SJSA1 (cell line): ENCODE results near the gene BAHCC1. TPM values are rescaled to one million over a fixed set of nuclear protein-coding genes. Genes with fewer than 3 reads are reported as not detected.

Experiments
- DNase-seq, 2 experiments: peaks; one replicate each; pipeline ENCODE4 v3.0.0-alpha.2; 2015 to 2020; ENCODE audit warnings: low spot score in 2 of 2, low read depth in 1 of 2
- H3K27ac ChIP-seq: fragments of 250-450 bp; sonication (Bioruptor Pico); 2 replicates; pipeline ENCODE4 v1.5.1; 2020; ENCODE audit warnings: mild to moderate bottlenecking, moderate library complexity
- H3K27me3 ChIP-seq: fragments of 250-450 bp; sonication (Bioruptor Pico); replicated peaks from 2 replicates; pipeline ENCODE4 v1.5.1; 2020; ENCODE audit warnings: mild to moderate bottlenecking, moderate library complexity
- H3K36me3 ChIP-seq: fragments of 250-450 bp; sonication (Bioruptor Pico); 2 replicates; pipeline ENCODE4 v1.5.1; 2020; ENCODE audit warnings: mild to moderate bottlenecking
- H3K4me1 ChIP-seq: fragments of 250-450 bp; sonication (Bioruptor Pico); replicated peaks from 2 replicates; pipeline ENCODE4 v1.6.1; 2021; ENCODE audit warnings: mild to moderate bottlenecking
- H3K4me3 ChIP-seq: fragments of 250-450 bp; sonication (Bioruptor Pico); 2 replicates; pipeline ENCODE4 v1.5.1; 2020; ENCODE audit warnings: mild to moderate bottlenecking
- H3K9me3 ChIP-seq: fragments of 250-450 bp; sonication (Bioruptor Pico); replicated peaks from 2 replicates; pipeline ENCODE4 v1.5.1; 2020; ENCODE audit warnings: mild to moderate bottlenecking
- total RNA-seq: library from RNA; depleted of rRNA; stranded (reverse); fragments of >200 nt; shearing (Covaris generic); gene quantifications from 2 replicates; pipeline ENCODE4 v1.2.3, GENCODE V29; 2014

The BAHCC1 gene
- total RNA-seq, 1 experiment from 2014 or later = 6.6 TPM

DNA sequence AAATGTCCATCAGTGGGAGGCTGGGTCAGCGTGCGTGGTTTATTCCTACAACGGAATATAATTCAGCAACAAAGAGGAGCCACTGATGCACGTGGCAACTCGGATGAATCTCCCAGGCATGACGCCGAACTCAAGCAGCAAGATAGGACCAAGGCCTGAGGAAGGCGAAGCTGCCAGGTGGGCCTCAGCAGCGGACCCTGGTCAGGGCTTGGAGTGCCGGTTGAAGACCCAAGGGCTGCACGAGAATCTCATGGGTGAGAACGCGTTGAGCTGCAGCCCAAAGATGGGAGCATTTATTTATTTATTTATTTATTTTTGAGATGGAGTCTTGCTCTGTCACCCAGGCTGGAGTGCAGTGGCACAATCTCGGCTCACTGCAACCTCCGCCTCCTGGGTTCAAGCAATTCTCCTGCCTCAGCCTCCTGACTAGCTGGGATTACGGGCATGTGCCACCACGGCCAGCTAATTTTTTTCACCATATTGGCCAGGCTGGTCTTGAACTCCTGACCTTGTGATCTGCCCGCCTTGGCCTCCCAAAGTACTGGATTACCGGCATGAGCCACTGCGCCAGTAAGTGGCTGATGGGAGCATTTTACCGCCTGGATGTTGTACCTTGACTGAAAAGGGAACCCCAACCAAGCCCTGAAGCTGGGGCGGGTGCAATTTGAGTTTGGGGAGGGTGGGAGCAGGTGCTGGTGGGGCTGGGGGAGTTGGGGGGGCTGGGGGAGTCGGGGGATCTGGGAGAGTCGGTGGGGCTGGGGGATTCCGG is 18.1 kb upstream of the BAHCC1 start:
- DNase-seq = no peak
- Histone ChIP-seq H3K4me1 (peaks cover 8% of the 10 kb centered on the region), H3K36me3 (no peaks in the 10 kb centered on the region), H3K4me3 (no peak overlapping the region), H3K27ac (no peak overlapping the region), H3K9me3 (no peaks in the 10 kb centered on the region), H3K27me3 (peaks cover 20% of the 10 kb centered on the region)

DNA sequence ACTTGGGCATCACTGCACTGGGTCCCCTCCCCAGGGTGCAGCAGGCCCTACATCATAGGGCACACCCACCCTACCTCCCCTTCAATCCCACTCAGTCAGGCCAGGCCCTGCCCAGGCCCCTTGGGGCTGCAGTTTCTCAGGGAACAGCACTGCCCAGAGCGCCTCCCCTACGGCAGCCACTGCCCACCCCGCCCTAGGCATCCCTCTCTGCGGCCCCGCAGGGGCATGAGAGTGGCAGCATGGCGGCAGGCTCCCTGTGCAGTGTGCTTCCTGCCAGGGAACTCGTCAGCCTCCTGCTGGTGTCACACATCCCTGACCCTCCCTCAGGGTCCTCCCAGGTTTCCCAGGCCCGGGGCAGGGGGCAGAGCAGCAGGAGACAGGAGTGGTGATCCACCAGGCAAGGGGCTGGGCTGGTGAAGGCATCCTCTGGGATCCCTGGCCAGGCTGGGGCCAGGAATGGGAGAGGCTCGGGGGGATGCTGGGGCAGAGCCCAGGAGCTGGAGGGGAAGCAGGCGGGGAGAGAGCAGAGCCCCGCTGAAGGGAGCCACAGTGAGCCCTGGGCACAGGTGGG is 16.2 kb upstream of the BAHCC1 start:
- no peaks in the 10 kb centered on the region for H3K36me3 ChIP-seq
- no peak overlapping the region for H3K27ac ChIP-seq
- 0 out of 2 replicates have a peak, but pooled peaks cover 4% of the 10 kb centered on the region for H3K4me1 ChIP-seq
- no peaks in the 10 kb centered on the region for H3K9me3 ChIP-seq
- H3K27me3 ChIP-seq = peaks cover 20% of the 10 kb centered on the region
- H3K4me3 ChIP-seq = no peak overlapping the region
- DNase-seq = peak in 1 of 2 experiments; percentile 48

DNA sequence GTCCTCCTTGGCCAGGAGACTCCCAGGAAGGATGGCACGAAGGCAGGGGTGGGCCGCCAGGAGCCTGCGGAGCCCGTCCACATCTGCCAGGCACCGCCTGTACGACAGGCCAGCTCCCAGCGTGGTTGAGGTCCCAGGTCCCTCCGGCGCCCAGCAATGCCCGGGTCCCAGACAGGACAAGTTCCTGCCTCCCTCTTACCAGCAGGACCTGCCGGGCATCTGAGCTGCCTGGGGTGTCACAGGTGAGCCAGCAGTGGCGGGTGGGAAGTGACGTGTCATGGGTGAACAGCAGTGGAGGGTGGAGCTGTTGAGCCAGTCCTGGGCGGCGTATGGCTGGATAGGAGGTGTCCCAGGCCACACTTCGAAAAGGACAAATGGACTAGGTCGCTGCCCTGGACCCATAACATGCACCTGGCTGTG is 15.7 kb upstream of the BAHCC1 start:
- Histone ChIP-seq H3K9me3 (no peaks in the 10 kb centered on the region), H3K4me1 (0 out of 2 replicates have a peak, but pooled peaks cover 4% of the 10 kb centered on the region), H3K4me3 (no peak overlapping the region), H3K27ac (no peak overlapping the region), H3K27me3 (peaks cover 20% of the 10 kb centered on the region), H3K36me3 (no peaks in the 10 kb centered on the region)
- no peak for DNase-seq

DNA sequence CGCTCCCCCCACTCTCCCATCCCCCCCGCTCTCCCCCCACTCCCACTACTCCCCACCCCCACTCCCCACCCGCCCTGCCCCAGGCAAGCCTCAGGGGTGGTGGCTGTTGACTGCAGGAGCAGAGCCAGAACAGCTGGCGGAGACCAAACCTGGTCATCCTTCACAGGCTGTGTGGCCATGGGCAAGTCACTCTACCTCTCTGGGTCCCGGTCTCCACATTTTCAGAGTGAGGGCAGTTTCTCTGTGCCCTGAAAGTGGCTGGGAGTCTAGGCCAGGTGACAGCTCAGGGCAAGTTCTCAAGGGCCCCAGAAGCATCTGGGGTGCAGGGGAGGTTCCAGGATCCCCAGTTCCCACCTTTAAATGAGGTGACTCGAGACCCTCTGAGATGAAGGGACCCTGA is 15.1 kb upstream of the BAHCC1 start:
- Histone ChIP-seq H3K9me3 (no peaks in the 10 kb centered on the region), H3K27ac (no peak overlapping the region), H3K27me3 (peaks cover 15% of the 10 kb centered on the region), H3K36me3 (no peaks in the 10 kb centered on the region), H3K4me1 (0 out of 2 replicates have a peak, but pooled peaks cover 4% of the 10 kb centered on the region), H3K4me3 (no peak overlapping the region)
- DNase-seq = no peak

DNA sequence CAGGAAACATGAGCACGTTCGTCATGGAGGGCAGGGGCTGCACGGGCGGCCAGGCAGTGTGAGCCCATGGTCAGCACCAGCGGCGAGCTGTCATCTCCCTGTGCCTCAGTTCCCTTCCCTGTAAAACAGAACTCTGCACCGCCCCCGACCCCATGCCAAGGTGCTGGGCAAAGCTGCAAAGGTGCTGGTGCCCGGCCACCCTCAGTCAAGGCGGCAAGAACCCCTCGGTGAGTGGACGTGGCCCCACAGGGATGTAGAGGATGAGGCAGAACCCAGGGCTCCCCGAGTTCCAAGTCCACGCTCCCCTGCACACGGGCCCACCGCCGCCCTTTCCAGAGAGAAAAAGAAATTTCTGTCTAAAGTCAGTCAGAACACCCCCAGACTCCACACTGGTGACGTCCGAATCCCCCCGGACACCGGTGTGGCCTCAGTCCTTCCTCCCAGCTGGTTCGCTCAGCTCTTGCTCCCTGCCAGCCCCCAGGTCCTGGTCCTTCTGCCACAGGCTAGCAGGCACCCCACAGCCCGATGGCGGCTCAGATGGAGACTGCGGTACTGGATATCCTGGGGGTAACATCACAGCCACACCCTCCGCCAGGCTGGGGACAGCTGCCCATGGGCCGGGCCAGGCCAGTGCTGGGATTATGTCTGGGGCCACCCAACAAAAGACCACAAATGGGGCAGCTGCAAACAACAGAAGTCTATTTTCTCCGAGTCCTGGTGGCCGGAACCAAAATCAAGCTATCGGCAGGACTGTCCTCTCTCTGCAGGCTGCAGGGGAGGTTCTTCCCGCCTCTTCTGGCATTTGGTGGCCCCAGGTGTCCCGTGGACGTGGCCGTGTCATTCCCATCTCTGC is 14.4 kb upstream of the BAHCC1 start:
- Histone ChIP-seq H3K27me3 (peaks cover 17% of the 10 kb centered on the region), H3K4me1 (0 out of 2 replicates have a peak, but pooled peaks cover 4% of the 10 kb centered on the region), H3K9me3 (no peaks in the 10 kb centered on the region), H3K27ac (no peak overlapping the region), H3K4me3 (no peak overlapping the region), H3K36me3 (no peaks in the 10 kb centered on the region)
- no peak for DNase-seq

DNA sequence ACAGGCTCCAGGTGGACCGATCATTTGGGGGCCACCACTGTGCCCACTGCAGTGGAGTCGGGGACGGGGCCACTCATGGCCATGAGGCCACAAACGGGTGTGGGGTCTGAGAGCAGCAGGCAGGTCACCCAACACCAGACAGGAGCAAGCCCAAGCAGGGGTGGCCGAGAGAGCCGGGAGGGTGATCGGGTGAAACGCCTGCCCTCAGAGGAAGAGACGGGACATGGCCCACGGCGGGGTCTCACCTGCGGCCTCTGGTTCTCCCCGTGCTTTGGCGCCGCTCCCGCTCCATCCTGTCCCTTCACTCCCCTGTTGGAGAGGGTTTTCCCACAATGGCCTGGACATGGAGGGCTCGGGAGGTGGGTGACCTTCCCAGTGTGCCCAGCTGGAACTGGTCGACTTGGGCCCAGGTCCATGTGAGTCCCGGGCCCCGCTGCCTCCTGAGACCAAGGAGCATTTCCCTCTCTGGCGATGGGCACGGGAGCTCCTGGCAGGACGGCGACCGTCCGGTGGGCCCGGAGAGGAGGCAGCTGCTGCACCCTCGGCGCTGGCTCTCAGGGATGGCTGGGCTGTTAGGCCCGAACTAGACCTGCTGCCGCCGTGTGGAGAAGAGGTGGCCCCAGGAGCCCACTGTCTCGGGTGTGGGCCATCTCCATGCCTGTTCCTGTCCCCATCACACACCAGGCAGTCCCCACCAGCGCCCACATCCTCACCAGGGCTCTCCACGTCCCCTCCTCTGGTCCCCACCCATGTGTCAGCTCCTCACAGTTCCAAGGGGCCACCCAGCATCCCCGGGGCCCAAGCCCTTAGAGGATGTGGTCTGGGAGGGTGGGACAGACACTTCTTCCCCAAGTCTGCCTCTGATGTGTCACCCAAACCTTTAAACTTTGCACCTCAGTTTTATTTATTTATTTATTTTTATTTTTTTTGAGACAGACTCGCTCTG is 13.4 kb upstream of the BAHCC1 start:
- Histone ChIP-seq H3K27ac (no peak overlapping the region), H3K36me3 (no peaks in the 10 kb centered on the region), H3K4me3 (no peak overlapping the region), H3K27me3 (peaks cover 28% of the 10 kb centered on the region), H3K9me3 (peaks cover 5% of the 10 kb centered on the region; the same call in 1 of the 2 replicates), H3K4me1 (peaks cover 10% of the 10 kb centered on the region)
- DNase-seq = no peak

DNA sequence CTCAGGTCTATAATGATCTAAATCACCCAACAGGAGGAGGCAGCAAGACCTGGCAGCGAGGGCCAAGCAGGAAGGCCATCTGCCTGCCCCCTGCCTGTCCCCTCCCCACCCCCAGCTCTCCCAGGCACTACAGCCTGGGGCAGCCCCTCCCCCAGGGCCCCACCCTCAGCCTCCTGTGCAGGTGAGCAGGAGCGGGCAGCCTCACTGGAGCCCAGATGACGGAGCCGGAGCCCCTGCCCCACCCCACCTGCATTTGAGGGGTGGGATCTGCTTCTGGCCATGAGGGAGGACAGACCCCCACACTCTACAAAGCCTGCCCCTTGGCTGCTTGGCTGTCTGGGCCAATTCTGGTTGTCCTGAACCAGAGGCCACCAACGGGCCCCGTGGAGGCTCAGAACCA is 12.4 kb upstream of the BAHCC1 start:
- peaks cover 7% of the 10 kb centered on the region; the same call in 1 of the 2 replicates for H3K9me3 ChIP-seq
- peaks cover 18% of the 10 kb centered on the region for H3K4me1 ChIP-seq
- H3K27ac ChIP-seq = no peak overlapping the region
- H3K27me3 ChIP-seq = peaks cover 29% of the 10 kb centered on the region
- no peak for DNase-seq
- H3K36me3 ChIP-seq = no peaks in the 10 kb centered on the region
- H3K4me3 ChIP-seq = no peak overlapping the region

DNA sequence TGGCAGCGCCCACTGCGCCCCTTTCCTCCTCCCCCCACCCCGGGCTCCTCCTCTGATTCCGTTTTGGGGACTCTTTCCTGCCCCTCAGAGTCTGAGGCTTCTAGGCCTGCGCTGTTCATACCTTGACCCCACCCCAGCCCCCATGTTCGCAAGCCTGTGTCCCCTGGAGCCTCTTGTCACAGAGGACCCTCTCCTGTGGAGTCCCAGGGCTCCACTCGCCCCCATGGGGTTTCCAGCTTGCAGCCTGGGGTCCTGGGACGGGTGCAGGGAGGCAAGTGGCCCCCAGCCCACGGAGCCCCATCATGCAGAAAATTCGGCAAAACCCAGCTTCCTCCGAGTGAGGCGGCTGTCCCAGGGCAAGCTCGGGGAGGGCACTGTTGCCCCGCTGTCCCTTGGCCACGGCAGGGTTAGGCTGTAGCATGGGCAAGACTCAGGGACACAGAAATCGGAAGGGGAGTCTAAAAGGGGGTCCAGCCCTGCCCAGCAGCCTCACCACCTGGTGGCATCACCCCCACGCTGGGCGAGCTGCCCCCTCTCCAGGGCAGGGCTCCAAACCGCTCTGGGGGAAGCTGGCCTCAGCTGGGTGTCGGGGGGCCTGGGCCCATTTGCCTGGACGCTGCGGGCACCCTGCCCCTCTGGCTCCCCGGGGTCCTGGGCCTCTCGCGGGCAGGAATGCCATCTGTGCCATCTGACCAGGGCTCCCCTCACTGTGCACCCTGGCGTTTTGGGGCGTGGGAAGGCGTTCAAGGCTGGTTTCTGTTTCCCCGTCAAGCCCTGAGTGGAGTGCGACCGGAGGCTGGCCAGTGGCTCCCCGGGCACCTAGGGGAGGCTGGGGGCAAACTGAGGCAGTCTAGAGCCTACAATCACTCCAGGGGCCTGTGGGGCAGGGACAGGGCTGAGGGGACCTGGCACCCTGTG is 11.5 kb upstream of the BAHCC1 start:
- peaks cover 7% of the 10 kb centered on the region; the same call in 1 of the 2 replicates for H3K9me3 ChIP-seq
- H3K27me3 ChIP-seq = peaks cover 29% of the 10 kb centered on the region
- H3K4me1 ChIP-seq = peaks cover 15% of the 10 kb centered on the region
- H3K36me3 ChIP-seq = no peaks in the 10 kb centered on the region
- no peak overlapping the region for H3K27ac ChIP-seq
- no peak overlapping the region for H3K4me3 ChIP-seq
- DNase-seq = no peak

DNA sequence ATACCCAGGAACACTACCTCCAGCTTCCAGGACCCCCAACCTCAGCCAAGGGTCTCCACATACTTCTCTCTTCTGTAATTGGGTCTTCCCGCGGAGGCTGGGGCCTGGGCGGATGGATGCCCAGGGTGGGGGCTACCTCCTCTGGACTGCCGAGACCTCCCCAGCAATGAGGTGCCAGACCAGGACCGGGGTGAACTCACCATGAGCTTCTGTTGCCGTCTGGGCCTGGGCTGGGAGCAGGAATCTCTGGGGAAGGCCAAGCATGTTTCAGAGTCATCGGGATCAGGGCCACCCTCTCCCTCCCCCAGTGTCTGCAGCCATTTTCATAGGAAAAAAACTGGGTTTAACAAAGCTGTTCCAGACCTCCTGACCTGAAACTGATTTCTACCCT is 10.3 kb upstream of the BAHCC1 start:
- no peak for DNase-seq
- peaks cover 7% of the 10 kb centered on the region; the same call in 1 of the 2 replicates for H3K9me3 ChIP-seq
- H3K4me1 ChIP-seq = peaks cover 15% of the 10 kb centered on the region
- no peaks in the 10 kb centered on the region for H3K36me3 ChIP-seq
- no peak overlapping the region for H3K27ac ChIP-seq
- H3K4me3 ChIP-seq = no peak overlapping the region
- peaks cover 23% of the 10 kb centered on the region for H3K27me3 ChIP-seq

DNA sequence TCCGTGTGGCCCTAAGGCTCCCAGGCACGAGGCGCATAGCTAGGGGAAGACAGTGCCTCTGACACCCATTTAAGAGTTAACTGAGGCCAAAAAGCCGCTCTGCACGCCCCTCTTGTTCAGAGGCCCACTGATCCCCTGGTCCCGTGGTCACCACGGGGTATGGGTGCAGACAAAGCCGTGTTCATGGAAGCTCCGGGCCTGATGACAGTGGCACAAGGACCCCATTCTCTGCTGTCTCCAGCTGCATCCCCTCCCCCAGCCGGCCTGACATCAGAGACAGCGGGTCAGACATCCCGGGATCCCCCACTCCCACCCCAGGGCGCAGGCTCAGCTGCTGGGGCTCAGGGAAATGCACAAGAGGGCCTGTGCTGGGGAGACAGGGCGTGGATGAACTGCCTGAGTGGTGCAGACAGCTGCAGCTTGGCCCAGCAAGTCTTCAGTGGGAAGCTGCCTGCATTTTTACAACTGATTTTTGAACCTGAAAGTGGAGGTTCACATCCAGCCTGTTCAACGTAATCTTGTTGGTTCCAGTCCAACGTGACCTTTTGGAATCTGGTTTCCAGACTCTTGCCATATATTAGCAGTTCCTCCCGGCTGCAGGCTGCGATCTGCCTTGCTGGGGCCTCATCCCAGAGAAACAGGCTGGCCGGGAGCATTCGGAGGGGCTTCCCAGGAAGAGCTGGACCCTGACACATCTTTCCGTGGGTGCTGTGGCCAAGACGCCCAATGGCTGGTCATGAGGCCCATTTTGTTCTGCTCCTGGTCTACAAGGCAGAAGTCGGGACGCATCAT is 9.7 kb upstream of the BAHCC1 start:
- no peak overlapping the region for H3K27ac ChIP-seq
- H3K9me3 ChIP-seq = peaks cover 7% of the 10 kb centered on the region; the same call in 1 of the 2 replicates
- DNase-seq = no peak
- peaks cover 20% of the 10 kb centered on the region for H3K27me3 ChIP-seq
- H3K36me3 ChIP-seq = no peaks in the 10 kb centered on the region
- H3K4me3 ChIP-seq = no peak overlapping the region
- peaks cover 15% of the 10 kb centered on the region for H3K4me1 ChIP-seq

DNA sequence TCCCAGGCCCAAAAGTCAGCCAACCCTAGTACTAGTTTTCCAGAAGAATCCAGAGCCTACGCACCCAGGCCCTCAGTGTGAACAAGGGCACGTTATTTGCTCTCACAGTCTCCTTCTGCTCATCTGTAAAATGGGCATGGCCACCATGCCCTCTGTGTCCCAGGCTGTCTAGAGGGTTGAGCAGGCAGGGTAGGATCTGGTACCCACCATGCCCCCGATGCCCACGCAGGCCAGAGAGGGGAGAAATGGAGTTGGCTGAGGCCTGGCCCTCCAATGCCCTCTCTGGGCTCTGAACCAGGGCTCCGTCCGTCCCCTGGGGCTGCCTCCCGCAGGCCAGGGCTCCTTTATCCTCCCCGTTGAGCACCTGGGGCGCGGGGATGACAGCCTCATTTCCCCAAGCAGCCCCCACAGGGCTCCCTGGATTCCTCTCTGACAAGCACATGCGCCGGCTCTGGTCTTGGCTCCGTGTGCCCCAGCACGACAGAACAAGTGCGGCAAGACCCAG is 9.1 kb upstream of the BAHCC1 start:
- peaks cover 7% of the 10 kb centered on the region; the same call in 1 of the 2 replicates for H3K9me3 ChIP-seq
- no peaks in the 10 kb centered on the region for H3K36me3 ChIP-seq
- peak overlapping the region; percentile 60 for H3K4me3 ChIP-seq
- DNase-seq = no peak
- H3K27ac ChIP-seq = no peak overlapping the region
- peaks cover 15% of the 10 kb centered on the region for H3K4me1 ChIP-seq
- H3K27me3 ChIP-seq = peaks cover 14% of the 10 kb centered on the region
